Stimulated activated CD8-positive, alpha-beta memory T cell treated with anti-CD3 and anti-CD28 coated beads, Interleukin-4, amount 100 ng/mL, for 48 hours (primary cell): ENCODE results near the gene SF3B5.
"Not testable (repeated sequence)": the region's sequence is repeated elsewhere in the genome, so short reads cannot be mapped to it uniquely, and the experiment has no call there.

ENCODE experiments used
- DNase-seq: peaks from one replicate; pipeline ENCODE4 v3.0.0-alpha.2; 2020

Gene SF3B5

GRCh38 chr6:144104488-144104887 lies 9.1 kb upstream of the SF3B5 start:
- DNase-seq, result no peak

- no peak for DNase-seq
These were observed 7.7 kb upstream of the SF3B5 start for GRCh38 chr6:144103026-144103563.

GRCh38 chr6:144098993-144099392 lies 3.6 kb upstream of the SF3B5 start:
- no peak for DNase-seq

GRCh38 chr6:144094731-144095133 lies 641 bp downstream of the SF3B5 start:
- DNase-seq, result no peak

GRCh38 chr6:144093658-144094057 lies 1.7 kb downstream of the SF3B5 start:
- no peak for DNase-seq

GRCh38 chr6:144093236-144093635 lies 2.1 kb downstream of the SF3B5 start:
- no peak for DNase-seq

GRCh38 chr6:144090384-144090783 lies 5.0 kb downstream of the SF3B5 start:
- no peak for DNase-seq

- no peak for DNase-seq
These were observed 7.5 kb downstream of the SF3B5 start for GRCh38 chr6:144087789-144088426.

- no peak for DNase-seq
These were observed 8.4 kb downstream of the SF3B5 start for GRCh38 chr6:144086959-144087358.

- DNase-seq, result no peak
These were observed 12.2 kb downstream of the SF3B5 start for GRCh38 chr6:144083172-144083571.

GRCh38 chr6:144082412-144082811 lies 13.0 kb downstream of the SF3B5 start:
- not testable (repeated sequence) for DNase-seq

GRCh38 chr6:144077871-144078270 lies 17.5 kb downstream of the SF3B5 start:
- DNase-seq, result no peak

- DNase-seq, result no peak
These were observed 19.5 kb downstream of the SF3B5 start for GRCh38 chr6:144075875-144076274.

GRCh38 chr6:144075187-144075586 lies 20.2 kb downstream of the SF3B5 start:
- DNase-seq, result no peak

GRCh38 chr6:144073024-144073423 lies 22.3 kb downstream of the SF3B5 start:
- no peak for DNase-seq

- DNase-seq, result no peak
These were observed 25.9 kb downstream of the SF3B5 start for GRCh38 chr6:144069506-144069905.

- no peak for DNase-seq
These were observed 26.6 kb downstream of the SF3B5 start for GRCh38 chr6:144068794-144069193.

GRCh38 chr6:144066741-144067484 lies 28.5 kb downstream of the SF3B5 start:
- peak; percentile 49 for DNase-seq

GRCh38 chr6:144066255-144066654 lies 29.1 kb downstream of the SF3B5 start:
- no peak for DNase-seq

- no peak for DNase-seq
These were observed 30.1 kb downstream of the SF3B5 start for GRCh38 chr6:144065213-144065660.

GRCh38 chr6:144064402-144065212 lies 30.8 kb downstream of the SF3B5 start:
- peak; percentile 84 for DNase-seq

- DNase-seq, result peak; percentile 90
These were observed 31.5 kb downstream of the SF3B5 start for GRCh38 chr6:144063744-144064401.

- DNase-seq, result peak; percentile 32
These were observed 32.1 kb downstream of the SF3B5 start for GRCh38 chr6:144063246-144063743.
